Measurements from ENCODE around the gene MUC4.

GRCh38 chr3:195718477-195718984 lies 93.2 kb downstream of the MUC4 start:
- no peak for TF ChIP-seq CTCF (IDR thresholded peaks at IDR 0.05)
- no peak for TF ChIP-seq POLR2A (IDR thresholded peaks at IDR 0.05)
